Gastroesophageal sphincter (tissue), 3 donors: Measurements from ENCODE around the gene PTPRE.

Source experiments
- EP300 ChIP-seq: sonication (generic); formaldehyde crosslinking; IDR thresholded peaks from one replicate; pipeline ENCODE4 v1.6.1; 2017; ENCODE audit warnings: antibody characterized with exemption, mild to moderate bottlenecking
- POLR2A ChIP-seq, 2 donors: fragments of 450-650 bp; IDR thresholded peaks; one replicate each; pipeline ENCODE4 v1.6.1; 2017; ENCODE audit warnings: antibody characterized with exemption in 2 of 2, mild to moderate bottlenecking in 2 of 2, moderate library complexity in 1 of 2
- POLR2AphosphoS5 ChIP-seq: sonication (generic); formaldehyde crosslinking; IDR thresholded peaks from one replicate; pipeline ENCODE4 v1.6.1; 2017; ENCODE audit warnings: antibody characterized with exemption
- TF ChIP-seq, protein P1 (sequence below), 4 experiments: fragments of 200-600 bp in 2 of 4; fragments of 450-650 bp in 2 of 4; sonication (generic) in 1 of 4; IDR thresholded peaks; one replicate each; pipeline ENCODE4 v1.5.1; 2017 to 2019; ENCODE audit warnings: antibody characterized with exemption in 4 of 4, mild to moderate bottlenecking in 2 of 4, moderate library complexity in 2 of 4

DNA sequence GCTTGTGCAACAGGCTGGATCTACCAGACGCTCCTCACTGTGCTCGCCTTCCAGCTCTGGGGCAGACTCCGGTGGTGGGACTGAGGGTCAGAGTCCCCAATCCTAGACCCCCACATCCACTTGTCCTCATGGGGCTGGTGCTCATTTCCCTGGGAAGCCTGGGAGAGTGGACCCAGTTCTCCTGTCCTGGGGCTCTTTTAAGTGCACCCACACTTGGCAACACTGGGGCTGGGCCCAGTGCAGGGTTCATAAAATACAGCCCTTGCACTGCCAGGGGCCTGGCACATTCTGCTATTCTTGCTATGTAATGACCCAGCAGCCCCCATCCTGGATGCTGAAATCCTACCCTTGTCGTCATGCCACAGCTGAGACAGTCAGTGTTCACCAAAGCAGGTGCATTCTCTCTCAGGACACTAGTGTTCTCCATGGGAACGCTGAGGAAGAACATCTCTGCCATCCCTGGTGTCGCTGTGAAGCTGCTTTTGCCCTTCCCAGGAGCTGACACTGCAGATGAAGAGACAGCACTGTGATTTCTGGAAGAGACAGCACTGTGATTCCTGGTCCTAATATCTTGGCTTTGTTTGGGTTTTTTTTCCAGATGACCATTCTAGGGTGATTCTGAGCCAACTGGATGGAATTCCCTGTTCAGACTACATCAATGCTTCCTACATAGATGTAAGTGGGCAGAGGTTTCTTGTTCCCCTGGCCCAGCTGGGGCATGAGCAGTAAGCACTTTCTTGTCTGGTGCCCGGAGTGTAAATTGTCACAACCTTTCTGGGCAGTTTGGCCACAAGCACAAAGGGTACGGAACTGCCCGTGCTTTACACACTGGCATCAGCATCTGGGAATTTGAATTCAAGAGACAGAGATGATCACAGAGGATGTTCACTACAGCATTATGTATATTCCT, 153.7 kb downstream of the PTPRE start:
- TF ChIP-seq, protein P1, sequence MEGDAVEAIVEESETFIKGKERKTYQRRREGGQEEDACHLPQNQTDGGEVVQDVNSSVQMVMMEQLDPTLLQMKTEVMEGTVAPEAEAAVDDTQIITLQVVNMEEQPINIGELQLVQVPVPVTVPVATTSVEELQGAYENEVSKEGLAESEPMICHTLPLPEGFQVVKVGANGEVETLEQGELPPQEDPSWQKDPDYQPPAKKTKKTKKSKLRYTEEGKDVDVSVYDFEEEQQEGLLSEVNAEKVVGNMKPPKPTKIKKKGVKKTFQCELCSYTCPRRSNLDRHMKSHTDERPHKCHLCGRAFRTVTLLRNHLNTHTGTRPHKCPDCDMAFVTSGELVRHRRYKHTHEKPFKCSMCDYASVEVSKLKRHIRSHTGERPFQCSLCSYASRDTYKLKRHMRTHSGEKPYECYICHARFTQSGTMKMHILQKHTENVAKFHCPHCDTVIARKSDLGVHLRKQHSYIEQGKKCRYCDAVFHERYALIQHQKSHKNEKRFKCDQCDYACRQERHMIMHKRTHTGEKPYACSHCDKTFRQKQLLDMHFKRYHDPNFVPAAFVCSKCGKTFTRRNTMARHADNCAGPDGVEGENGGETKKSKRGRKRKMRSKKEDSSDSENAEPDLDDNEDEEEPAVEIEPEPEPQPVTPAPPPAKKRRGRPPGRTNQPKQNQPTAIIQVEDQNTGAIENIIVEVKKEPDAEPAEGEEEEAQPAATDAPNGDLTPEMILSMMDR (IDR thresholded peaks at IDR 0.05), result no peak
- TF ChIP-seq POLR2AphosphoS5 (no peak), POLR2A (IDR thresholded peaks at IDR 0.05) (no peak), EP300 (no peak)
